Brain pericyte (primary cell): Measurements from ENCODE around the gene CXCL14.

Experiments
- DNase-seq: peaks from one replicate; pipeline ENCODE4 v3.0.0-alpha.2; 2012; ENCODE audit warnings: low read depth, low spot score

The CXCL14 gene

DNA sequence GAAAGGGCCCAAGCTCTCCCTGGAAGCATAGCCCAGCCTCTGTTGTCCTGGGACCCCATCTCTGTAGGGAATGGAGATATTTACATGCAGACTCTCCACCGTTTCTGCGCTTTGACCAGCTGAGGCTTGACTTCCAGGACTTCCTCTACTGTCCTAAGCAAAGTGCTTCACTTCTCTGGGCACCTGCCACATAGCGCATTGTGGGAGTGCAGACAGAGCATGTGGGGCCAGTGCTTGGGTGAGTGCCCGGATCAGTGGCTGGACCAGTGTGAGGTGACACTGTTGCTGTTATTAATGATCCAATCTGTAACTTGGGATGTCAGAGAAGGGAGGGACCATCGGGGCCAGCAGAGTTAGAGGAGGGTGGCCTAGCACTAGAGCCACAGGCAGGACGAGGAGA is 10.5 kb downstream of the CXCL14 start:
- DNase-seq: no peak

DNA sequence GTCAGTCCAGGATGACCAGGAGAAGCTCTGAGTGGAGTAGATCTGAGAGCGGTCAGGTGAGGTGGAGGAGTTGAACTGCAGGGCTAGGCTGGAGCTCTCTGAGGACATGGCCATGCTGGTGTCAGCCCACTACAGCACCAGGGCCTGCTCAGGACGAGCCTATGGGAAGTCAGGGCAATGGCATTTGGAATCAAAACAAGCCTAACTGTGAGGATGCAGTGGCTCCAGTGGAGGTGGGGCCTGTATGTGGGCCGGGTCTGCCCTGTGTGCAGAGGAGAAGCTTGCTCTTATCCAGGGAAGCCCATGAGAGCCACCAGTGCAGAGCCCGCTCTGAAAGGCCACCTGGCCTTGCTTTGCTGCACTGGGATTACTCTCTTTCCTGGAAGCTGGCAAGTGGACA is 11.1 kb downstream of the CXCL14 start:
- DNase-seq: no peak

DNA sequence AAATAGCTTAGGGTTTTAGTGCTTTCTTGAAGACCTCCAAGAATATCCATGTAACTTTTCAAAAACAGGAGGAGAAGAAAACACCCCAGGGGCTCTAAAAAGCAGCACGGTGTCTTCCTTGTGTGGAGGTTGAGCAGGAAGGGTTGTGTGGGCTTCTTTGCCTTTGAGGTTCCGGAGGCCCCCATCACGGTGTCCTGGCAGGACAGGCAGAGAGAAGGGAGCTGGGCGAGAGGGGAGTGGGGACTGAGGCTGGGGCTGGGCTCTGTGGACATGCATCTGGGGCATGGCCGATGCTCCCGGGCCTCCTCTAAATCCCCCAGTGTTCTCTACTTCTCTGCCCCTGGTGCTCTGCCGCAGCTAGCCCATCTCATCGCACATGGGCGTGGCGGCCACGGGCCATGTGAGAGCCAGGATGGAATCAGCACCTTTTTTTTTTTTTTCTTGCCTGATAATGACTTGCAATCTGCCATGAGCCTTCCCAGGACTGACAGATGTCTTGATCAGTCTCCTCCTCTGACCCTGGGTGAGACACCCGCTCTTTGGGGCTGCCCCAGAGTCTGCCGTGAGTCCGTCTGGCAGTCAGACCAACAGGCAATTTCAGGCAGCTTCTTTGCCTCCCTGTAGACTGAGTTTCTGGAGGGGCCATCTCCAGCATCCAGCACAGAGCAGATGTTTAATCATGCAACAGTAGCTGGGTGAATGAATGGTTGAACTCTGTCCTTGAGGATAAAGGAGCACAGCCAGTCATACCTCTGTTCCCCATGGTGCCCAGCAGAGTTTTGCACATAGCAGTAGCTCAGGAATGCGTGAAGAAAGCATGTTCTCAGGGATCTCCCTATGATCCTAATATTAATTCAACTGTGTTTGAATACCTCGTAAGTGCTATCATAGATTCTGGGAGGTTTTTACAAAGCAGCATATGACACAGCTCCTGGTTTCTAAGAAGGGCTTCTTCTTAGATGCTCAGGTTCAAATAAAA is 12.1 kb downstream of the CXCL14 start:
- no peak for DNase-seq

DNA sequence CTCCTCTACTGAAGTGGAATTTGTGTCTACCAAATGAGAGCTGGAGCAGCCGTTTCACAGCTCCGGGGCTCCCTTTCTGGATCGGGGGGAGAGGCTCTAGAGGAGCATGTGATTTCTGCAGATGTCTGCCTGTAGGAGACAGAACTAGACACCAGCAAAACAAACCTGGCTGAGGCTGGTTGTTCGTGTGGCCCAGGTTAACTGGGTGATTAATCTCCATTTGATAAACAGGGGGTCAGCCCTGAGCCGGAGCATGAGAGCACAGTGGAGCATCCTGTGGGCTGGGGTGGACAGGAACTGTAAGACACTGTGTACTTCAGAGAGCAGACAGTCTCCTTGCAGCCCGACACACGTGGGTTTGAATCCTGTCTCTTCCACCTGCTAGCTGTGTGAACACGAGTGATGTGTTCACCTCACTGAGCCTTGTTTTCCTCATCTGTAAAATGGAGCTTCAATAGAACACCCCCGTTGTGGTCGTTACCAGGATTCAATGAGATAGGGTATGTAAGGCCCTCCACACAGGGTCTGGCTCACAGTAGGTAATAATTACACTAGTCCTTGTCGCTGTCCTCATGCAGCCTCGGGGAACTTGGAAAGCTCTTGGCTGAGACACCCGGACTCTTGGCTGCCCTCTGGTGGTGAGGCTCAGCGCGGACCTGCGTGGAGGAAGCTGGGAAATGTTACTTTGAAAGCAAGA is 12.9 kb downstream of the CXCL14 start:
- no peak for DNase-seq

GRCh38 chr5:135565266-135565665 is 13.5 kb downstream of the CXCL14 start:
- DNase-seq: no peak

- no peak for DNase-seq
These were observed 14.5 kb downstream of the CXCL14 start for GRCh38 chr5:135564331-135564730.

- DNase-seq: no peak
These were observed 17.5 kb downstream of the CXCL14 start for GRCh38 chr5:135561266-135561665.

DNA sequence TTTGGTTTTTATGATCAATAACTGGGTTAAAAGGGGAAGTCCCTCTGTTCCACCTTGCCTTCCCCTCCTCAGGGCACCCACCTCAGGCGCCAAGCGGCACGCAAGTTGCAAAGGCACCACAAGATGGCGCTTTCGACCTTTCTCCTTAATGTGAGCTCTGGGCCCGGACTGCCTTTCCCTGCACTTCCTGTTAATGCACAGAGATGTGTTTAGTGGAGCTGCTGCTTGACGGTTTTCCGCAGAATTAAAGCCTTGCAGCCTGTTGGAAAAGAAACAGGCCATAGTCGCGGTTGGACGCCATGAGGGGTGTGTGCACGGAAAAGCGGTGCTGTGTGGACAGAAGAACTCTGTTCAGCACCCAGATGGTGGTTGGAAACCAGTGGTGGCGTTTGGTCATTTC is 17.9 kb downstream of the CXCL14 start:
- no peak for DNase-seq

DNA sequence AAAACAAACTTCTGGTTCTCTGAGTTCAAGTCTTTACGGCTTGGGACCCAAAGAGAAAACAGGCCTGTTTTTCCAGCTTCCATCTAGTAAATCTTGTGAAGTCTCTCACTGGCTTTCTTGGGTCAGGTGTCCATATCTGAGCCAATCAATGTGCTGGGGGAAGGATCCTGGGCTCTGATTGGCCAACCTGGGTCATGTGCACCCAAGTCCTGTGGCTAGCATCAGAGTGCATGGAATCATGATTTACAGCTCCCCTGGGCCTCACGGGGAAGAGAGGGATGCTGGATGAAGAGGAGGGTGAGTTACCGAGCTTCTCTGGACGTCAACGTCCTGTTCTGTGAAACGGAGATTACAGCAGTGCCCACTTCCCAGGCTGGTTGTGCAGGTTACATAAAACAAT is 19.4 kb downstream of the CXCL14 start:
- no peak for DNase-seq

GRCh38 chr5:135557076-135557838 is 21.5 kb downstream of the CXCL14 start:
- DNase-seq: no peak

DNA sequence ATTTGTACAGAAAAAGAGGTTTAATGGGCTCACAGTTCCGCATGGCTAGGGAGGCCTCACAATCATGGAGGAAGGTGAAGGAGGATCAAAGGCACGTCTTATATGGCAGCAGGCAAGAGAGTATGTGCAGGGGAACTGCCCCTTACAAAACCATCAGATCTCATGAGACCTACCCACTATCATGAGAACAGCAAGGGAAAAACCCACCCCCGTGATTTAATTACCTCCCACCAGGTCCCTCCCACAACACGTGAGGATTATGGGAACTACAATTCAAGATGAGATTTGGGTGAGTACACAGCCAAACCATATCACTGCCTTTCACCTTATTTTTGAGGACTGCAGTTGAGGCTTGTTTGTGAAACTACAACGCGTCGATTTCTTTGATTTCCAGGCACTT is 22.2 kb downstream of the CXCL14 start:
- DNase-seq: no peak

GRCh38 chr5:135555530-135555929 is 23.3 kb downstream of the CXCL14 start:
- DNase-seq: no peak

DNA sequence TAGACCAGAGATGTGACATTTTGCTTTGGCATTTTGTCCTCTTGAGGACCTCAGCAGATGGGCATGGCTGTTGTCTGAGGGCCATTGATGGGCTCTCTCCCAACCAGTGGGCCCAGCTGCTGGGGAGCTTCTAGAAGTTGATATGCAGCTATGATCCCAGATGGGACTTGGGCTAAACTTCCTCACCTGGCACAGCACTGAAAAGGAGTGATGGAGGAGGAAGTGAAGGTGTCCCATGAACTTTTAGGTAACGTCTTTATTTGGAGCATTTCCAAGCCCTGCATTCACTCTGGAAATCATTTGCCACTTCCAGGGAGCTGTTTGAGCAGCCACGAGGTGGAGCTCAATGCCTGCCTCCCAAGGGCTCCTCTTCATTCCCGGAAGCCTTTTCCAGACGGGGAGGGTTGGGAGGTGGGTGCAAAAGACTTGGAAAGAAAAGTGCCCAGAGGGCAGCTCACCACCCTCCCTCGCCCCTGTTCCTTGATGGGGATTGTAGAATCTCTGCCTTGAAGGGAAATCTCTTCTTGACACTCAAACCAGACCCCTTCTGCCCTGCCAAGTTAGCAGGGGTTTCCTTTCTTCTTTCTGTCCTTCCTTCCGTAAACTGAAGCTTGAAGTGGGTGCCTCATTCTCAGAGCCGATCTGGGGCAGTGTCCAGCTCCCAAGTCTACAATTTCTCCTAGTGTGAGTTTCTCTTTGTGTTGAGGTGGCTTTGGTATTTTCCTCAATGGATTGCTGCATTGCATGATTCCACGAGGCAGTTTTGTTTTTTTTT is 24.9 kb downstream of the CXCL14 start:
- no peak for DNase-seq

DNA sequence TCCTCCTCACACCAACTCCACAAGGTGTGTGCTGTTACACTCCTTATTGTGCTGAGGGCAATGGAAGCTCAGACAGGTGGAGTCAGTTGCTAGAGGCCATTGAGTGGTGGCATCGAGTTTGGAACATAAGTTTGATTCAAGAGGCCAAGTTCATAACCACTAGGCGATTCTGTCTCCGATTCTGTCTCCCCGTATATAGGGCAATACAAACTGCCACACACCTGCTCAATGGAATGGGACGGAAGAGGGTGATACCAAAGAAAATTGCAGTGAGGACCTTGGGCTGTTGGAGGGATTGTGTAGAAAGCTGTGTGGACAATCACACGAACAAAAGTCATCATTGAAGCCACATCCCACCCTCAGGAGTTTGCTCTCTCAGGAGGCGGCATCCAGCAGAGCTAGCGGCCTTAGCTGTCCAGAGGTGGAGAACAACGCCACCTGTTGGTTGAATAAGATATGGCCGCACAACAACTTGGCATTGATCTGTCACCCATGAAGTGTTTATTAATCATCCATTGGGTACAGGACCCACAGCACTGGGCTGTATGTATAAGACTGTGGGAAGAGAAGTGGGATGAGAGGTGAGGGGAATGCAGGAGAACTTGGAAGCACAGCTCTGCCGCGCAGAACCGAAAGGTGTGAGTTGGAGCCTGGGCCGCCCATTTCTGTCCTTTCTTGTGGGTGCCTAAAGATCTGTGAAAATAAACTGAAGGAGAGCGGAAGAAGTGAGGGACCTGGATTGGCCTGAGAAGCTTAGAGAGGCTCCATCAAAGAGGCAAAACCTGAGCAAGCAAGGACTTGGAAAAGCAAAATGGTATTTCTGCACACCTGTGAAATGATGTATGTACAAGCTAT is 27.0 kb downstream of the CXCL14 start:
- no peak for DNase-seq

GRCh38 chr5:135549413-135549812 is 29.4 kb downstream of the CXCL14 start:
- no peak for DNase-seq

DNA sequence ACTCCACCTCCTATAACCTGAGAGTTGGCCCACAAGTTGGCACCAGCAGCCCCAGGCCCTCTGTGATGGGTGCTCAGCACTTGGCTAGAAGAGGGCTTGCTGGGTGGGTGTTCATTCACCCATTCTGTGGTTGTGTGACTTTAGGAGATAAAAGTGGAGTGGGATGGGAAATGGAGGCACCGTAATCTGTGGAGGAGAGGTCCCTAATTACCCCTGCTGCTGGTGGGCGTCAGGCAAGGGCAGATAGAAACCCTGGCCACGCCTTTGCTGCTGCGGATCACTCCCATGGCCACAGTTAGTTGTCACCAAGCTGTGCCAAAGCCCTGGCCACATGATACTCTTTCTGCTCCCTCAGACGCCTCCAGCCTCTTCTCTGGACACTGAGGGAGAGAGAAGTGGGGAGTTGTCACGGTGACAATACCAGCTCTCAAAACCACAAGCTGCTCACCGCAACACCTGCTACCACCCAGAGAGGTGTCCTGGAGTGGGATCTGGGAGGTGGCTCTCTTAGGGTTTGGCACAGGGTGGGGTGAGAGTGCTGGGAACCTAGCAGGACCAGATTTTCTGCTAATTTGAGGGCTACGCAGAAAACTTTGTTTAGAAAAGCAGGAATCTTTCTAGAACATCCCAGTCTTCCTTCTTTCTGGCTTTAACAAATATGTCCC is 31.1 kb downstream of the CXCL14 start:
- DNase-seq: no peak

GRCh38 chr5:135546912-135547311 is 31.9 kb downstream of the CXCL14 start:
- no peak for DNase-seq

- DNase-seq: no peak
These were observed 32.7 kb downstream of the CXCL14 start for GRCh38 chr5:135546101-135546500.

GRCh38 chr5:135545099-135545498 is 33.7 kb downstream of the CXCL14 start:
- no peak for DNase-seq
